Measurements from ENCODE around the gene NUDT11. TPM values are rescaled to one million over a fixed set of nuclear protein-coding genes. Genes with fewer than 3 reads are reported as not detected.
"Not testable (repeated sequence)": the region's sequence is repeated elsewhere in the genome, so short reads cannot be mapped to it uniquely, and the experiment has no call there.

NUDT11 gene
- total RNA-seq, 2 donors from 2014 or later: 13.9 to 14.5 TPM

DNA sequence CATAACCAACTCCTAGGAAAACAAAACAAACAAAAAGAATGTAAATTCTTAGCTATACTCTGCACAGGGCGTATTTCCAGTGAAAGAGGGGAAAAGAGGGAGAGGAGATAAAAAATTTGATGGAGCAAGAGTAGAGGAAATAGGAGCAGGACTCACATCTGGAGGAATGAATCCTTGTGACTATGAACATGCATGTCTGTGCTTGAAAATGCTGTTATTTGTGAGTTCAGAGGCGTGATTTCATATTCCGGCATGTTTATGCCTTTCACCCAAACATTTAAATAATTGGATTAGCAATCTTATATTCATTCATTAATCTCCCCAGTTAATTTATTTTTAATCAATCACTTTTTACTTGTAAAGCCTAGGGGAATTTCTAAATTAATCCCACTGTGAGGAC, 11.2 kb upstream of the NUDT11 start:
- Mint-ChIP-seq H3K27me3 (ENCODE audit: insufficient read depth) (no peaks in the 10 kb centered on the region), H3K27ac (no peak overlapping the region), H3K4me1 (no peaks in the 10 kb centered on the region), H3K36me3 (ENCODE audit: low read depth) (no peaks in the 10 kb centered on the region), H3K9me3 (peaks cover 54% of the 10 kb centered on the region), H3K4me3 (no peak overlapping the region)
- H3K36me3 ChIP-seq (ENCODE audit: control insufficient read depth, insufficient read depth, low read length): no peaks in the 10 kb centered on the region
- DNase-seq: no peak
- 98% methylated on average over 3 of the region's 3 CpGs; no CpG with 5 or more reads in 1 of the 2 experiments for WGBS, 2 experiments (ENCODE audit: insufficient coverage in 1 of 2, insufficient read length in 1 of 2)
- TF ChIP-seq, protein P1, sequence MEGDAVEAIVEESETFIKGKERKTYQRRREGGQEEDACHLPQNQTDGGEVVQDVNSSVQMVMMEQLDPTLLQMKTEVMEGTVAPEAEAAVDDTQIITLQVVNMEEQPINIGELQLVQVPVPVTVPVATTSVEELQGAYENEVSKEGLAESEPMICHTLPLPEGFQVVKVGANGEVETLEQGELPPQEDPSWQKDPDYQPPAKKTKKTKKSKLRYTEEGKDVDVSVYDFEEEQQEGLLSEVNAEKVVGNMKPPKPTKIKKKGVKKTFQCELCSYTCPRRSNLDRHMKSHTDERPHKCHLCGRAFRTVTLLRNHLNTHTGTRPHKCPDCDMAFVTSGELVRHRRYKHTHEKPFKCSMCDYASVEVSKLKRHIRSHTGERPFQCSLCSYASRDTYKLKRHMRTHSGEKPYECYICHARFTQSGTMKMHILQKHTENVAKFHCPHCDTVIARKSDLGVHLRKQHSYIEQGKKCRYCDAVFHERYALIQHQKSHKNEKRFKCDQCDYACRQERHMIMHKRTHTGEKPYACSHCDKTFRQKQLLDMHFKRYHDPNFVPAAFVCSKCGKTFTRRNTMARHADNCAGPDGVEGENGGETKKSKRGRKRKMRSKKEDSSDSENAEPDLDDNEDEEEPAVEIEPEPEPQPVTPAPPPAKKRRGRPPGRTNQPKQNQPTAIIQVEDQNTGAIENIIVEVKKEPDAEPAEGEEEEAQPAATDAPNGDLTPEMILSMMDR (conservative IDR thresholded peaks at IDR 0.05): no peak
- H3K4me1 ChIP-seq (ENCODE audit: control insufficient read depth, insufficient read depth, low read length): no peaks in the 10 kb centered on the region
- H3K9ac ChIP-seq (ENCODE audit: extremely low read depth, low read length, poor library complexity, severe bottlenecking): no peak overlapping the region
- no peaks in the 10 kb centered on the region for H3K9me3 ChIP-seq (ENCODE audit: control insufficient read depth, low read length)
- no peak overlapping the region for H3K27ac ChIP-seq (ENCODE audit: low read depth, low read length)
- no peaks in the 10 kb centered on the region for H3K27me3 ChIP-seq (ENCODE audit: control insufficient read depth, insufficient read depth, low read length, poor library complexity, severe bottlenecking)
- no peak overlapping the region for H3K4me3 ChIP-seq (ENCODE audit: low read length)

GRCh38 chrX:51495701-51496488, 497 bp downstream of the NUDT11 start:
- peak; percentile 61 for DNase-seq
- peak overlapping the region; percentile 77 for H3K27ac Mint-ChIP-seq

GRCh38 chrX:51494409-51494808, 2.0 kb downstream of the NUDT11 start:
- Histone ChIP-seq H3K36me3 (ENCODE audit: control insufficient read depth, insufficient read depth, low read length) (no peaks in the 10 kb centered on the region), H3K27ac (ENCODE audit: low read depth, low read length) (no peak overlapping the region), H3K9me3 (ENCODE audit: control insufficient read depth, low read length) (no peaks in the 10 kb centered on the region), H3K4me3 (ENCODE audit: low read length) (peak overlapping the region; percentile 84), H3K9ac (ENCODE audit: extremely low read depth, low read length, poor library complexity, severe bottlenecking) (no peak overlapping the region), H3K4me1 (ENCODE audit: control insufficient read depth, insufficient read depth, low read length) (no peaks in the 10 kb centered on the region), H3K27me3 (ENCODE audit: control insufficient read depth, insufficient read depth, low read length, poor library complexity, severe bottlenecking) (no peaks in the 10 kb centered on the region)
- TF ChIP-seq, protein P1 (conservative IDR thresholded peaks at IDR 0.05): peak; percentile 51
- 3% methylated on average over 3 of the region's 4 CpGs; no CpG with 5 or more reads in 1 of the 2 experiments for WGBS, 2 experiments (ENCODE audit: insufficient coverage in 1 of 2, insufficient read length in 1 of 2)
- DNase-seq: no peak
- H3K36me3 Mint-ChIP-seq (ENCODE audit: low read depth): peaks cover 2% of the 10 kb centered on the region
- peaks cover 8% of the 10 kb centered on the region for H3K27me3 Mint-ChIP-seq (ENCODE audit: insufficient read depth)
- H3K9me3 Mint-ChIP-seq: peaks cover 40% of the 10 kb centered on the region
- peaks cover 8% of the 10 kb centered on the region for H3K4me1 Mint-ChIP-seq
- peak overlapping the region; percentile 79 for H3K4me3 Mint-ChIP-seq
- no peak overlapping the region for H3K27ac Mint-ChIP-seq

More at GRCh38 chrX:51495701-51496488, 497 bp downstream of the NUDT11 start:
- Histone ChIP-seq H3K27ac (ENCODE audit: low read depth, low read length) (peak overlapping the region; percentile 53), H3K9ac (ENCODE audit: extremely low read depth, low read length, poor library complexity, severe bottlenecking) (peak overlapping the region; percentile 11), H3K4me3 (ENCODE audit: low read length) (peak overlapping the region; percentile 84)
- H3K27me3 ChIP-seq (ENCODE audit: control insufficient read depth, insufficient read depth, low read length, poor library complexity, severe bottlenecking); H3K4me1 Mint-ChIP-seq; H3K4me1 ChIP-seq (ENCODE audit: control insufficient read depth, insufficient read depth, low read length); H3K27me3 Mint-ChIP-seq (ENCODE audit: insufficient read depth); H3K9me3 ChIP-seq (ENCODE audit: control insufficient read depth, low read length); H3K36me3 ChIP-seq (ENCODE audit: control insufficient read depth, insufficient read depth, low read length); H3K36me3 Mint-ChIP-seq (ENCODE audit: low read depth): not testable (repeated sequence)
- WGBS, 2 experiments (ENCODE audit: insufficient coverage in 1 of 2, insufficient read length in 1 of 2): 0% methylated on average over 1 to 28 of the region's 60 CpGs
- Mint-ChIP-seq H3K4me3 (peak overlapping the region; percentile 79), H3K9me3 (peaks cover 47% of the 10 kb centered on the region)

Data from endodermal cell (in vitro differentiated cells).